Natural killer cell (primary cell): ENCODE measurements around the gene CYTH1. TPM values are rescaled to one million over a fixed set of nuclear protein-coding genes. Genes with fewer than 3 reads are reported as not detected.

Experiments
- ATAC-seq, 3 donors: fragments of 150-1000 bp in 2 of 3; fragments of 200-7000 bp in 1 of 3; cut with Tn5 transposase; 1 replicate in 1 of 3; 2 replicates in 2 of 3; pipeline ENCODE4 v1.10.0; 2021; ENCODE audit warnings: mild to moderate bottlenecking in 2 of 3, moderate library complexity in 2 of 3
- DNase-seq, 2 donors: peaks; one replicate each; pipeline versions ENCODE4 v3.0.0 to v3.0.0-alpha.2; 2013 to 2021; ENCODE audit warnings: mixed read lengths in 1 of 2
- H3K27ac ChIP-seq: one replicate; pipeline ENCODE4 v1.5.1; 2013; ENCODE audit warnings: mild to moderate bottlenecking, low read length
- H3K27me3 ChIP-seq: one replicate; pipeline ENCODE4 v1.6.1; 2013; ENCODE audit warnings: low read length; ENCODE audit not compliant: control insufficient read depth, insufficient read depth
- H3K36me3 ChIP-seq: one replicate; pipeline ENCODE4 v1.6.1; 2013; ENCODE audit warnings: low read length; ENCODE audit not compliant: control insufficient read depth, insufficient read depth
- H3K4me1 ChIP-seq: one replicate; pipeline ENCODE4 v1.6.1; 2013; ENCODE audit warnings: low read length; ENCODE audit not compliant: control insufficient read depth, insufficient read depth
- H3K4me3 ChIP-seq: one replicate; pipeline ENCODE4 v1.5.1; 2013; ENCODE audit warnings: low read length
- H3K9me3 ChIP-seq: one replicate; pipeline ENCODE4 v1.6.1; 2013; ENCODE audit warnings: low read length; ENCODE audit not compliant: control insufficient read depth, insufficient read depth
- H3K27ac Mint-ChIP-seq, 2 donors: one replicate each; pipeline ENCODE4 v1.8.0; 2022; ENCODE audit warnings: mild to moderate bottlenecking in 2 of 2, mixed read lengths in 2 of 2, moderate library complexity in 1 of 2
- H3K27me3 Mint-ChIP-seq, 2 donors: one replicate each; pipeline ENCODE4 v1.8.0; 2022; ENCODE audit warnings: low read depth in 2 of 2, mixed read lengths in 2 of 2
- H3K36me3 Mint-ChIP-seq: one replicate; pipeline ENCODE4 v1.8.0; 2022; ENCODE audit warnings: mixed read lengths
- H3K4me1 Mint-ChIP-seq, 2 donors: one replicate each; pipeline ENCODE4 v1.8.0; 2022; ENCODE audit warnings: mixed read lengths in 2 of 2
- H3K4me3 Mint-ChIP-seq: one replicate; pipeline ENCODE4 v1.8.0; 2022; ENCODE audit warnings: mild to moderate bottlenecking, moderate library complexity, mixed read lengths
- H3K9me3 Mint-ChIP-seq, 2 donors: one replicate each; pipeline ENCODE4 v1.8.0; 2022; ENCODE audit warnings: mixed read lengths in 2 of 2
- CTCF ChIP-seq: fragments of 200-600 bp; IDR thresholded peaks from one replicate; pipeline ENCODE4 v1.8.0; 2022; ENCODE audit warnings: antibody characterized with exemption
- WGBS: methylation state at CpG from one replicate; pipeline ENCODE4 v1.1.7; 2013; ENCODE audit warnings: missing lambda C conversion rate; ENCODE audit not compliant: insufficient coverage; 5-methylcytosine and 5-hydroxymethylcytosine counted together
- intact Hi-C: fragments of 100-400 bp; cut with micrococcal nuclease; formaldehyde crosslinking; loops from one replicate; pipeline ENCODE4 v1.14.2; 2022
- total RNA-seq, 4 donors: library from RNA; stranded (reverse); fragments of 120-200 nt in 1 of 4; gene quantifications; one replicate each; pipeline versions ENCODE4 v1.2.3 to v1.2.4, GENCODE V29; 2013 to 2022

Gene CYTH1
- total RNA-seq, 3 donors from 2014 or later (not counting 1 experiment from before 2014, with no cell fraction given): 437 to 514 (median 457) TPM

- peaks cover 30 to 33% of the 10 kb centered on the region in 2 donors for H3K4me1 Mint-ChIP-seq
- intact Hi-C loops: no loop called here
- WGBS: 74% methylated on average over 5 of the region's 5 CpGs
Measured at GRCh38 chr17:78766743-78767294, 15.3 kb downstream of the CYTH1 start.

GRCh38 chr17:78766225-78766624 lies 15.8 kb downstream of the CYTH1 start:
- Histone ChIP-seq H3K4me3 (no peak overlapping the region), H3K27me3 (no peaks in the 10 kb centered on the region), H3K4me1 (peaks cover 84% of the 10 kb centered on the region), H3K9me3 (no peaks in the 10 kb centered on the region), H3K36me3 (no peaks in the 10 kb centered on the region), H3K27ac (peak overlapping the region; percentile 10)
- TF ChIP-seq CTCF: no peak
- no peak for ATAC-seq
- intact Hi-C loops: no loop called here
- H3K4me1 Mint-ChIP-seq: peaks cover 28 to 36% of the 10 kb centered on the region in 2 donors
- H3K9me3 Mint-ChIP-seq: no peaks in the 10 kb centered on the region
- DNase-seq: no peak
- H3K4me3 Mint-ChIP-seq: no peak overlapping the region
- no peaks in the 10 kb centered on the region for H3K36me3 Mint-ChIP-seq
- H3K27ac Mint-ChIP-seq: no peak overlapping the region
- WGBS: 55% methylated on average over 2 of the region's 2 CpGs
- no peaks in the 10 kb centered on the region for H3K27me3 Mint-ChIP-seq

More at GRCh38 chr17:78766743-78767294, 15.3 kb downstream of the CYTH1 start:
- Histone ChIP-seq H3K4me3 (no peak overlapping the region), H3K36me3 (no peaks in the 10 kb centered on the region), H3K27ac (peak overlapping the region; percentile 18), H3K27me3 (no peaks in the 10 kb centered on the region), H3K9me3 (no peaks in the 10 kb centered on the region), H3K4me1 (peaks cover 84% of the 10 kb centered on the region)
- no peak overlapping the region for H3K4me3 Mint-ChIP-seq
- no peaks in the 10 kb centered on the region for H3K9me3 Mint-ChIP-seq
- TF ChIP-seq CTCF: no peak
- ATAC-seq (peak in 2 of 3 donors; percentile 48 to 57), DNase-seq (no peak)
- H3K27me3 Mint-ChIP-seq: no peaks in the 10 kb centered on the region
- H3K27ac Mint-ChIP-seq: no peak overlapping the region
- H3K36me3 Mint-ChIP-seq: no peaks in the 10 kb centered on the region

GRCh38 chr17:78765821-78766220 lies 16.3 kb downstream of the CYTH1 start:
- Mint-ChIP-seq H3K4me1 (peaks cover 28 to 40% of the 10 kb centered on the region in 2 donors), H3K4me3 (peak overlapping the region; percentile 26), H3K36me3 (no peaks in the 10 kb centered on the region), H3K9me3 (no peaks in the 10 kb centered on the region), H3K27me3 (no peaks in the 10 kb centered on the region), H3K27ac (no peak overlapping the region)
- H3K27me3 ChIP-seq: no peaks in the 10 kb centered on the region
- 84% methylated on average over 2 of the region's 3 CpGs for WGBS
- H3K4me1 ChIP-seq: peaks cover 84% of the 10 kb centered on the region
- no peak for TF ChIP-seq CTCF
- H3K9me3 ChIP-seq: no peaks in the 10 kb centered on the region
- DNase-seq (no peak), ATAC-seq (no peak)
- peak overlapping the region; percentile 21 for H3K27ac ChIP-seq
- no peak overlapping the region for H3K4me3 ChIP-seq
- no peaks in the 10 kb centered on the region for H3K36me3 ChIP-seq
- intact Hi-C loops: no loop called here

- Histone ChIP-seq H3K4me1 (peaks cover 80% of the 10 kb centered on the region), H3K4me3 (no peak overlapping the region), H3K36me3 (no peaks in the 10 kb centered on the region), H3K27me3 (no peaks in the 10 kb centered on the region), H3K9me3 (no peaks in the 10 kb centered on the region), H3K27ac (no peak overlapping the region)
- intact Hi-C loops: no loop called here
- Mint-ChIP-seq H3K4me1 (peaks cover 30 to 46% of the 10 kb centered on the region in 2 donors), H3K27ac (peak overlapping the region in 1 of 2 donors; percentile 86), H3K9me3 (no peaks in the 10 kb centered on the region), H3K4me3 (peak overlapping the region; percentile 70), H3K36me3 (no peaks in the 10 kb centered on the region), H3K27me3 (no peaks in the 10 kb centered on the region)
- WGBS: 87% methylated on average over 8 of the region's 8 CpGs
- DNase-seq: no peak
- ATAC-seq: no peak
- TF ChIP-seq CTCF: no peak
Measured at GRCh38 chr17:78764871-78765270, 17.2 kb downstream of the CYTH1 start.
